ENCODE results near the gene TOLLIP.

DNA sequence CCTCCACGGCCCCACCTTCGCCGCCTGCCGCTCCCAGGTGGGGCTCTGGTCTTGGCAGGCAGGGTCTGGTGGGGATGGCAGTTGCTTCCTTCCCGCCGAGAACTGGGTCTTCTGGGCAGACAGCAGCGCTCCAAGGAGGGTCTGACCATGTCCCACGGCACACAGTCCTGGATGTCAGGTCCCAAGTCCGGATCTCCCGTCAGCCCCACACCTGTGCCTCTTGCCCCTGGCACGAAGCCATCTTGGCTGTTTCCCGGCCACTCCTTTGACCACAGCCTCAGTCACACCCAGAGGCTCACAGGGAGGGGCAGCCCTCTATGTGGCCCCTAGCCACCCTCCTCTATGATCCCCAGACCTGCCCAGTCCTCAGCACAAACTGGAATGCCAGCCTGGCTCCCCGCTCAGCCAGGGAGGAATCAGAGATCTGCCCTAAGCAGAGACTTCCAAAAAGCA lies 72.3 kb downstream of the TOLLIP start:
- TF ChIP-seq, protein P1, sequence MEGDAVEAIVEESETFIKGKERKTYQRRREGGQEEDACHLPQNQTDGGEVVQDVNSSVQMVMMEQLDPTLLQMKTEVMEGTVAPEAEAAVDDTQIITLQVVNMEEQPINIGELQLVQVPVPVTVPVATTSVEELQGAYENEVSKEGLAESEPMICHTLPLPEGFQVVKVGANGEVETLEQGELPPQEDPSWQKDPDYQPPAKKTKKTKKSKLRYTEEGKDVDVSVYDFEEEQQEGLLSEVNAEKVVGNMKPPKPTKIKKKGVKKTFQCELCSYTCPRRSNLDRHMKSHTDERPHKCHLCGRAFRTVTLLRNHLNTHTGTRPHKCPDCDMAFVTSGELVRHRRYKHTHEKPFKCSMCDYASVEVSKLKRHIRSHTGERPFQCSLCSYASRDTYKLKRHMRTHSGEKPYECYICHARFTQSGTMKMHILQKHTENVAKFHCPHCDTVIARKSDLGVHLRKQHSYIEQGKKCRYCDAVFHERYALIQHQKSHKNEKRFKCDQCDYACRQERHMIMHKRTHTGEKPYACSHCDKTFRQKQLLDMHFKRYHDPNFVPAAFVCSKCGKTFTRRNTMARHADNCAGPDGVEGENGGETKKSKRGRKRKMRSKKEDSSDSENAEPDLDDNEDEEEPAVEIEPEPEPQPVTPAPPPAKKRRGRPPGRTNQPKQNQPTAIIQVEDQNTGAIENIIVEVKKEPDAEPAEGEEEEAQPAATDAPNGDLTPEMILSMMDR (IDR thresholded peaks at IDR 0.05): no peak
- no peak for TF ChIP-seq POLR2A (IDR thresholded peaks at IDR 0.05)

All from tibial nerve (tissue), 3 donors.